ENCODE results near the gene FRMD1.

GRCh38 chr6:168126566-168127383 lies 47.8 kb upstream of the FRMD1 start:
- no peak for TF ChIP-seq CEBPB (IDR thresholded peaks at IDR 0.05; ENCODE audit: low read depth)
- no peak for TF ChIP-seq FOSL1 (IDR thresholded peaks at IDR 0.05; ENCODE audit: low read depth)
- no peak for TF ChIP-seq CTCF (IDR thresholded peaks at IDR 0.05 in 2 of 3, conservative IDR thresholded peaks at IDR 0.05 in 1 of 3; ENCODE audit: borderline replicate concordance in 1 of 3, insufficient read depth in 1 of 3, low read depth in 2 of 3, low read length in 2 of 3)
- TF ChIP-seq POLR2A (IDR thresholded peaks at IDR 0.05; ENCODE audit: borderline replicate concordance, extremely low read depth, insufficient read depth, insufficient read length), result no peak
- TF ChIP-seq SP1 (IDR thresholded peaks at IDR 0.05; ENCODE audit: low read depth), result no peak
- no peak for TF ChIP-seq EZH2 (IDR thresholded peaks at IDR 0.05)
- no peak for TF ChIP-seq RAD21 (IDR thresholded peaks at IDR 0.05; ENCODE audit: low read depth)
- no peak for TF ChIP-seq MAX (IDR thresholded peaks at IDR 0.05)
- no peak for TF ChIP-seq TCF7L2 (IDR thresholded peaks at IDR 0.05; ENCODE audit: borderline replicate concordance, extremely low read depth, insufficient read depth, insufficient read length)
- no peak for TF ChIP-seq SIN3A (IDR thresholded peaks at IDR 0.05; ENCODE audit: low read depth)
- no peak for TF ChIP-seq ZNF274 (IDR thresholded peaks at IDR 0.05; ENCODE audit: low read depth, low read length)
- TF ChIP-seq ATF3 (IDR thresholded peaks at IDR 0.05), result no peak

All from HCT116 (cell line).